Stimulated activated CD8-positive, alpha-beta memory T cell treated with anti-CD3 and anti-CD28 coated beads, Interleukin-15, amount 100 ng/mL, for 1 hour (primary cell): ENCODE results near the gene ZNF816.
"Not testable (repeated sequence)": the region's sequence is repeated elsewhere in the genome, so short reads cannot be mapped to it uniquely, and the experiment has no call there.

Source experiments
- DNase-seq: peaks from one replicate; pipeline ENCODE4 v3.0.0-alpha.2; 2020; ENCODE audit warnings: low read depth

Gene ZNF816

DNA sequence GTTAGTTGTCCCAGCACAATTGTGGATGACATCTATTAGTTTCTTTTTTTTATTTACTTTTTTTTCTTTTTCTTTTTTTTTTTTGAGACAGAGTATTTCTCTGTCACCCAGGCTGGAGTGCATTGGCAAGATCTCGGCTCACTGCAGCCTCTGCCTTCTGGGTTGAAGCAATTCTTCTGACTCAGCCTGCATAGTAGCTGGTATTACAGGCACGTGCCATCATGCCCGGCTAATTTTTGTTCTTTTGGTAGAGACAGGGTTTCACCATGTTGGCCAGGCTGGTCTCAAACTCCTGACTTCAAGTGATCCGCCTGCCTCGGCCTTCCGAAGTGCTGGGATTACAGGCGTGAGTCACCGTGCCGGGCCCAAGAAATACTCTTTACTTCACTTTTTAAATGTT is 38.0 kb downstream of the ZNF816 start:
- not testable (repeated sequence) for DNase-seq

DNA sequence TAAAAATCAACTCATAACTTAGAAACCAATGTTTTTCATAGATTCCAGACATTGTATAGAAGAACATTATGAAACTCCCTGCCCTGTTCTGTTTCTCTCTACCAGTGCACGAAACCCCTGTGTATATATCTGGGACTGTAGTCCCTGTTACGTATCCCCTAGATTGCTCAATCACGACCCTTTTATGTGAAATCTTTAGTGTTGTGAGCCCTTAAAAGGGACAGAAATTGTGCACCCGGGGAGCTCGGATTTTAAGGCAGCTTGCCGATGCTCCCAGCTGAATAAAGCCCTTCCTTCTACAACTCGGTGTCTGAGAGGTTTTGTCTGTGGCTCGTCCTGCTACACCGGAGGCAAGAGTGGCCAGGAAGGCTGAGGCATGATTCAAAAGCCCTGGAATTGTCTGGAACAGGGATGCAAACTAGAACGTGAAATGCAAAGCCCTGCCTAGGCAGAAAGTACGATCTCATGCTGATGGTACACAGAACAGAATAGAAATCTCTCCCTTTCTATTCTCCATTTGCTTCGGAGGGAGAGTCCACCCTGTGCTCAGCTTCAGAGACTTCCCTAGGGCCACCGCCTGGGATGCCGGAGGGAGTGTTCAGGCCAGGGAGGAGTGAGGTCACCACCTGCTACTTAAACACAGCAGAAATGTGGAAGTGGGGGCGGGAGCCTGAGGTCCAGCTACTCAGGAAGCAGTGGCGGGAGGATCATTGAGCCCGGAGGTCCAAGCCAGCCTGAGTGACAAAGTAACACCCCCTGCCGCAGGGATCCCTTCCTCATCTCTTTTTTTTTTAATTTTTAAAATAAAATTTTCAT is 38.7 kb downstream of the ZNF816 start:
- no peak for DNase-seq

DNA sequence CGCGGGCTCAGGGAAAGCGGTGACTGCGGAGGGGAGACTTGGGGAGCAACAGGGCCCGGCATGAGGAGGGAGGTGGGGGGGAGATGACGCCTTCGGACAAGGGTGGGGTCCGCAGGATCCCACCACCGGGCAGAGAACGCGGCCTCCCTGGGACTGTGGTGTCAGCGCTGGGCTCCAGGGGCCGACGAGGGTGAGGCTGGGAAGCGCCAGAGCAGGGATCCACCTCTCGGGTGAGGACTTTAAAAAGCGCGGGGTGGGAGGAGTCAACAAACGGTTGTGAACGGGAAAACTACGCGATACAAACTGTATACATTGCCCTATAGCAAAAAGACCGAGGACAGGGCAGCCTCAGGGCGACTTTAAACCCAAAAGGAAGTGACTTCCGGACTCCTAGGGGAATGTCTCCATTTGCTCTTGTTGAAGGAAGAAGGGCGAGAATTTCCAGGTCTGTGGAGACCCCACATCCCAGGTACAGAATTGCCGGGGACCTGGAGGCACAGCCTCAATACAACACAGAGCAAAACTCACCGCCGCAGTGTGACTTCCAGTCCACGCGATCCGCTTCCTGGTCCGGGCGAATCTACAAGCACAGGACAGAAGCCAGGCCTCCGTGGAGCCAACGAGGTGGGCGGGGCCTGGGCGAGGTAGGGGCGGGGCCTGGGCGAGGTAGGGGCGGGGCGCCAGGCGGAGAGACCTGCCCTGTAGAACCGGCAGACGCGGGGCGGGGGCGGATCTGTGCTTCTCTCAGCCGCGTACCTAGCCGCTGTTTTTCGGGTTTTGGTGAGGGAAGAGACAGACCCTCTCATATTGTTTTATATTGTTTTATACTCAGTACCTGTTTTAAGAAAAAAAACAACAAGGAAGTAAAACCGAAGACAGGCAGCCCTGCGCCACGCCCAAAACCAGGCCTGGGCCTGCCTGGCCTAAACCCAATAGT is 39.6 kb downstream of the ZNF816 start, which contains the start of gene ZNF888:
Gene ZNF888, minus strand, starts transcription at position 588 of the 937 bp plus-strand sequence. CDS start 5,555 bp downstream, outside the sequence.
- DNase-seq: peak; percentile 68

DNA sequence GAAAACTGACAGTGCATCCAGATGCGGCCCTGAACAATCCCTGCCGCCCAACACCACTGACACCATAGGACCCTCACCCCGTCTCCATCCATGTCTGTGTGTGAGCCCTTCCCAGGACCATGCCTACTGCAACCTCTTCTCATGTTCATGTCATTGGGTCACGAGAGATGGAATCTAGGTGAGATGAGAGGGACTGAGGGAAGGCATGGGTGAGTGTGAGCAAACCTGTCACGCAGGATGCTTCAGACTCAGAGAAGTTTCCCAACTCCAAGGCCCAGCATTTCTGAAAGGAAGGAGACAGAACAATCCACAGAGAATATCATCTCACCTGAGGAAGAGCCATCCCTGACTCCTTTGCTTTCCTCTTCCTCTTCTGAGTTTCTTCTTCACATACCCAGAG is 45.1 kb downstream of the ZNF816 start:
- DNase-seq: no peak

DNA sequence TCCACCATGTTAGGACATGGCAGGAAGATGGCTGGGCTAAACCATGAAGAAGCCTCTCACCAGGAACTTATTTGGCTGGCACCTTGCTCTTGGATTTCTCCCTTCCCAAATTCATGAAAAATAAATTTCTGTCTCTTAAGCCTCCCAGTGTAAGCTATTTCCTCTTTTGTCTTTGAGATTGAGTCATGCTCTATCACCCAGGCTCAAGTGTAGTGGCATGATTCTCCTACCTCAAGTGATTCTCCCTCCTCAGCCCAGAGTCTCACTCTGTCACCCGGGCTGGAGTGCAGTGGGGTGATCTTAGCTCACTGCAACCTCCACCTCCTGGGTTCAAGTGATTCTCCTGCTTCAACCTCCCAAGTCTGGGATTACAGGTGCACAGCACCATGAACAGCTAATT is 52.0 kb downstream of the ZNF816 start:
- DNase-seq: no peak

DNA sequence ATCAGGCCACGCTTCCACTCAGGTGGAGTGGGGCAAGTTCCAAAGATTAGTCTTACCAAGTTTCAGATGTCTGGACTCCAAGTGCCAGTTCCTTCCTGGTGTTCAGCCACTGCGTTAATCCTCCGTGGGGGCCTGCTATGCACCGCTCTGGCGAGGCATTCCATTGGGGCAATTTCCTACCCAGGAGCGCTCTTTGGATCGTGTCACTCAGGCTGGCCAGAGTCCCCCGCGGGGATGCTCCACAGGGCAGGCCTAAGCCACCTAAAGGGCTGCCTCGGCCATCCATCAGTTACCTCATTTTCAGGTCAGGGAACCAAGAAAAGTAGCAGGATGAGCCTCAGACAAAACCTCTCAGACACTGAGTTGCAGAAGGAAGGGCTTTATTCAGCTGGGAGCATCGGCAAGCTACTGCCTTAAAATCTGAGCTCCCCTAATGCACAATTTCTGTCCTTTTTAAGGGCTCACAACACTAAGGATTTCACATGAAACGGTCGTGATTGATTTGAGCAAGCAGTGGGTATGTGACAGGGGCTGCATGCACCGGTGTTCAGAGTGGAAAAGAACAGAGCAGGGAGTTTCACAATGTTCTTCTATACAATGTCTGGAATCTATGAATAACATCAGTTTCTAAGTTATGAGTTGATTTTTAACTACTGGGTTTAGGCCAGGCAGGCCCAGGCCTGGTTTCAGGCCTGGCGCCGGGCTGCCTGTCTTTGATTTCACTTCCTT is 58.5 kb downstream of the ZNF816 start:
- DNase-seq: not testable (repeated sequence)

DNA sequence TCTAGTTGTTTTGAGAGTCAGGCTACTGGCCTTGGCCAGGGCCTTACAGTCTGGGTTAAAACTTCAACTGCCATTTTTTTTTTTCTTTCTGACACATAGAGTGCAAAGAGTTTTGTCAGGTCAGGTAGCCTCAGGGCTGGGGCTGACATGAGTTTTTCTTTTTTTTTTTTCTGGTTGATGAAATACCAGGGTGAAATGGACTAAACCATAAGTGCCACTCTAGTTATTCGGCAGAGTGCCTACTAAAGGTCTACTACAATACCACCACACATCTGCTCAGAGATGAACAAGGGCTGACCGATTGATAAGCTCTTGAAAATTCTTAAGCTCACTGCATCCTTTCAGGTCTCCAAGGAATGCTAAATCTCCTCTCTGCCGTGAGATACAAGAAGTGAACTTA is 60.8 kb downstream of the ZNF816 start:
- DNase-seq: no peak
